GM12878 (cell line): Measurements from ENCODE around the gene NLRP14. TPM values are rescaled to one million over a fixed set of nuclear protein-coding genes. Genes with fewer than 3 reads are reported as not detected.

Experiments used
- ATAC-seq: fragments of 200-7000 bp; cut with Tn5 transposase; 3 replicates; pipeline ENCODE4 v1.9.1; 2020; ENCODE audit warnings: mild to moderate bottlenecking, moderate library complexity
- BruUV-seq: library from RNA; stranded (reverse); fragments of 400-500 nt; replicated peaks from 2 replicates; lab custom pipeline; 2021; lab: Mats Ljungman, UMichigan
- CTCF ChIA-PET: fragments of 300-600 bp; sonication (Branson Sonifier 250); formaldehyde crosslinking; extraction: SDS; loops from one replicate; lab custom pipeline; 2021; ENCODE audit warnings: inconsistent platforms; lab: Yijun Ruan, JAX
- POLR2A ChIA-PET: fragments of 350-600 bp; formaldehyde crosslinking; extraction: SDS; loops from one replicate; lab custom pipeline; 2021; ENCODE audit warnings: inconsistent platforms; lab: Charles Lee
- RAD21 ChIA-PET: fragments of 300-600 bp; sonication (Branson Sonifier 250); formaldehyde crosslinking; loops from one replicate; lab custom pipeline; 2023; ENCODE audit warnings: antibody characterized with exemption; ENCODE audit not compliant: unreplicated experiment; lab: Charles Lee
- SMC1A ChIA-PET: fragments of 300-600 bp; sonication (Branson Sonifier 250); formaldehyde crosslinking; loops from one replicate; lab custom pipeline; 2023; ENCODE audit not compliant: unreplicated experiment, uncharacterized antibody; lab: Charles Lee
- DNase-seq: peaks from one replicate; pipeline ENCODE4 v3.0.0-alpha.2; 2011; ENCODE audit warnings: low read depth, low spot score
- FAIRE-seq: peaks from 3 replicates; lab custom pipeline; 2011; peaks lifted over from hg19 to GRCh38; lab: Jason Lieb, UNC
- H2AFZ ChIP-seq: 2 replicates; pipeline ENCODE4 v1.6.0; 2011; ENCODE audit warnings: low read depth, low read length, control low read depth; ENCODE audit not compliant: control insufficient read depth
- H3K27ac ChIP-seq: 2 replicates; pipeline ENCODE4 v1.5.1; 2011; ENCODE audit warnings: control low read depth; ENCODE audit not compliant: control insufficient read depth, insufficient read depth
- H3K27me3 ChIP-seq, 2 experiments: replicated peaks in 1 of 2; 2 replicates each; pipeline versions ENCODE4 v1.6.0 to v1.6.1; 2011; ENCODE audit warnings: low read length in 1 of 2; ENCODE audit not compliant: control insufficient read depth in 2 of 2, insufficient read depth in 2 of 2
- H3K36me3 ChIP-seq, 2 experiments: 2 replicates each; pipeline ENCODE4 v1.5.1; 2011; ENCODE audit warnings: low read length in 1 of 2; ENCODE audit not compliant: control insufficient read depth in 2 of 2, insufficient read depth in 2 of 2
- H3K4me1 ChIP-seq: 2 replicates; pipeline ENCODE4 v1.6.1; 2011; ENCODE audit warnings: mild to moderate bottlenecking, low read length, moderate library complexity, mixed read lengths; ENCODE audit not compliant: control insufficient read depth, insufficient read depth
- H3K4me2 ChIP-seq: 2 replicates; pipeline ENCODE4 v1.6.0; 2011; ENCODE audit warnings: control low read depth; ENCODE audit not compliant: control insufficient read depth, insufficient read depth
- H3K4me3 ChIP-seq: fragments of 200-600 bp; sonication (generic); 2 replicates; pipeline ENCODE4 v1.5.1; 2016
- H3K79me2 ChIP-seq: 2 replicates; pipeline ENCODE4 v1.6.0; 2011; ENCODE audit warnings: low read length; ENCODE audit not compliant: control insufficient read depth, insufficient read depth
- H3K9ac ChIP-seq: 2 replicates; pipeline ENCODE4 v1.8.0; 2011; ENCODE audit warnings: low read length, control low read depth, mixed read lengths; ENCODE audit not compliant: control insufficient read depth, insufficient read depth
- H3K9me3 ChIP-seq: replicated peaks from 3 replicates; pipeline ENCODE4 v1.5.1; 2011; ENCODE audit warnings: mild to moderate bottlenecking, low read length; ENCODE audit not compliant: control insufficient read depth, insufficient read depth
- H4K20me1 ChIP-seq: 2 replicates; pipeline ENCODE4 v1.6.0; 2011; ENCODE audit not compliant: control insufficient read depth, insufficient read depth
- BMI1 ChIP-seq: fragments of 450-650 bp; IDR thresholded peaks from 2 replicates; pipeline ENCODE4 v1.6.1; 2016; ENCODE audit warnings: mild to moderate bottlenecking, moderate library complexity, borderline replicate concordance
- CBFB ChIP-seq: IDR thresholded peaks from 2 replicates; pipeline ENCODE4 v1.6.1; 2016; ENCODE audit warnings: antibody characterized with exemption, low read depth
- EZH2 ChIP-seq: IDR thresholded peaks from 2 replicates; pipeline ENCODE4 v1.6.1; 2012; ENCODE audit warnings: low read depth, mild to moderate bottlenecking, control low read depth, inconsistent platforms, low read length, borderline replicate concordance; ENCODE audit not compliant: control insufficient read depth
- FOS ChIP-seq: IDR thresholded peaks from 3 replicates; pipeline ENCODE4 v1.6.1; 2011; ENCODE audit warnings: borderline replicate concordance; ENCODE audit not compliant: insufficient read length; ENCODE audit errors: extremely low read depth
- NR2F1 ChIP-seq: fragments of 450-650 bp; conservative IDR thresholded peaks from 2 replicates; pipeline ENCODE4 v1.6.1; 2017; ENCODE audit warnings: mild to moderate bottlenecking
- NRF1 ChIP-seq: conservative IDR thresholded peaks from 2 replicates; pipeline ENCODE4 v1.6.1; 2011; ENCODE audit warnings: mild to moderate bottlenecking, low read depth, low read length, improper control_type of control experiment
- PAX8 ChIP-seq: fragments of 450-650 bp; IDR thresholded peaks from 2 replicates; pipeline ENCODE4 v1.6.1; 2017; ENCODE audit warnings: mild to moderate bottlenecking, moderate library complexity
- REST ChIP-seq: IDR thresholded peaks from 2 replicates; pipeline ENCODE4 v1.6.1; 2012; ENCODE audit warnings: mild to moderate bottlenecking, low read depth, low read length
- SMC3 ChIP-seq: IDR thresholded peaks from 2 replicates; pipeline ENCODE4 v1.6.1; 2011; ENCODE audit warnings: low read length, improper control_type of control experiment, borderline replicate concordance
- YY1 ChIP-seq: IDR thresholded peaks from 2 replicates; pipeline ENCODE4 v1.6.1; 2011; ENCODE audit warnings: low read depth, mild to moderate bottlenecking, low read length
- ZNF217 ChIP-seq: fragments of 450-650 bp; IDR thresholded peaks from 2 replicates; pipeline ENCODE4 v1.6.1; 2017; ENCODE audit warnings: antibody characterized with exemption, mild to moderate bottlenecking
- ZZZ3 ChIP-seq: IDR thresholded peaks from 2 replicates; pipeline ENCODE4 v1.6.1; 2011; ENCODE audit warnings: low read depth; ENCODE audit not compliant: control insufficient read depth, insufficient read length
- WGBS: methylation state at CpG from one replicate; pipeline ENCODE4 v1.1.6; 2016; ENCODE audit warnings: low lambda C conversion rate; ENCODE audit not compliant: insufficient replicate concordance, insufficient coverage; ENCODE audit errors: missing lambda C conversion rate; 5-methylcytosine and 5-hydroxymethylcytosine counted together
- in situ Hi-C: fragments of 300-500 bp; cut with MboI; formaldehyde crosslinking; loops from 9 replicates; pipeline ENCODE4 v1.14.3; 2018; ENCODE audit warnings: mixed read lengths
- intact Hi-C: fragments of 100-400 bp; cut with micrococcal nuclease; formaldehyde crosslinking; loops from one replicate; pipeline ENCODE4 v1.14.2; 2022; ENCODE audit not compliant: unreplicated experiment
- polyA plus RNA-seq, 11 experiments: library from polyadenylated mRNA; depleted of rRNA in 4 of 11; unstranded in 6 of 11; stranded (reverse) in 5 of 11; fragments of >200 nt; fragmentation: Nextera tagmentation in 4 of 11; fragmentation: Illumina TruSeq in 1 of 11; extraction: Ambion mirVana in 4 of 11; extraction: Trizol in 1 of 11; gene quantifications; 1 replicate in 1 of 11; 2 replicates in 10 of 11; pipeline versions ENCODE4 v1.2.1 to v1.2.3, GENCODE V29; 2011 to 2016; ENCODE audit warnings: inconsistent platforms in 2 of 11, missing spikeins in 2 of 11, low read depth in 1 of 11
- total RNA-seq, 4 experiments: library from RNA; depleted of rRNA in 3 of 4; stranded (reverse); fragments of >200 nt in 3 of 4; fragmentation: Illumina TruSeq in 1 of 4; extraction: Trizol in 1 of 4; gene quantifications; 2 replicates each; pipeline versions ENCODE4 v1.2.1 to v1.2.3, GENCODE V29; 2013 to 2021
- TF ChIP-seq, protein P1 (sequence below): fragments of 450-650 bp; formaldehyde crosslinking; IDR thresholded peaks from 2 replicates; pipeline ENCODE4 v1.4.0; 2022; ENCODE audit warnings: mild to moderate bottlenecking, moderate library complexity
- TF ChIP-seq, protein P2 (sequence below): fragments of 450-650 bp; IDR thresholded peaks from 2 replicates; pipeline ENCODE4 v1.6.1; 2017; ENCODE audit warnings: borderline replicate concordance

The NLRP14 gene
- total and polyA plus RNA-seq, 10 of the 15 experiments (the other 5 are each of a cell fraction or from before 2014, with no cell fraction given), result 0.02 to 0.12 (median 0.04) TPM; not detected in 3

- intact Hi-C loops (no loop called here), in situ Hi-C loops (no loop called here)
- no peaks in the 10 kb centered on the region for H3K79me2 ChIP-seq
- POLR2A ChIA-PET, result no interaction called here
- H3K9ac ChIP-seq, result no peak overlapping the region
- no peaks in the 10 kb centered on the region for H4K20me1 ChIP-seq
- no peaks in the 10 kb centered on the region for H3K36me3 ChIP-seq
- WGBS, result 0% methylated on average over 1 of the region's 1 CpG
- SMC1A ChIA-PET, result no interaction called here
- ATAC-seq (no peak), FAIRE-seq (no peak), DNase-seq (no peak)
- H3K4me2 ChIP-seq, result no peak overlapping the region
- TF ChIP-seq REST (no peak), CBFB (no peak), PAX8 (no peak), ZNF217 (no peak), YY1 (no peak), NR2F1 (no peak), ZZZ3 (no peak), SMC3 (no peak), FOS (no peak), BMI1 (no peak), EZH2 (no peak), NRF1 (no peak)
- TF ChIP-seq, protein P1, sequence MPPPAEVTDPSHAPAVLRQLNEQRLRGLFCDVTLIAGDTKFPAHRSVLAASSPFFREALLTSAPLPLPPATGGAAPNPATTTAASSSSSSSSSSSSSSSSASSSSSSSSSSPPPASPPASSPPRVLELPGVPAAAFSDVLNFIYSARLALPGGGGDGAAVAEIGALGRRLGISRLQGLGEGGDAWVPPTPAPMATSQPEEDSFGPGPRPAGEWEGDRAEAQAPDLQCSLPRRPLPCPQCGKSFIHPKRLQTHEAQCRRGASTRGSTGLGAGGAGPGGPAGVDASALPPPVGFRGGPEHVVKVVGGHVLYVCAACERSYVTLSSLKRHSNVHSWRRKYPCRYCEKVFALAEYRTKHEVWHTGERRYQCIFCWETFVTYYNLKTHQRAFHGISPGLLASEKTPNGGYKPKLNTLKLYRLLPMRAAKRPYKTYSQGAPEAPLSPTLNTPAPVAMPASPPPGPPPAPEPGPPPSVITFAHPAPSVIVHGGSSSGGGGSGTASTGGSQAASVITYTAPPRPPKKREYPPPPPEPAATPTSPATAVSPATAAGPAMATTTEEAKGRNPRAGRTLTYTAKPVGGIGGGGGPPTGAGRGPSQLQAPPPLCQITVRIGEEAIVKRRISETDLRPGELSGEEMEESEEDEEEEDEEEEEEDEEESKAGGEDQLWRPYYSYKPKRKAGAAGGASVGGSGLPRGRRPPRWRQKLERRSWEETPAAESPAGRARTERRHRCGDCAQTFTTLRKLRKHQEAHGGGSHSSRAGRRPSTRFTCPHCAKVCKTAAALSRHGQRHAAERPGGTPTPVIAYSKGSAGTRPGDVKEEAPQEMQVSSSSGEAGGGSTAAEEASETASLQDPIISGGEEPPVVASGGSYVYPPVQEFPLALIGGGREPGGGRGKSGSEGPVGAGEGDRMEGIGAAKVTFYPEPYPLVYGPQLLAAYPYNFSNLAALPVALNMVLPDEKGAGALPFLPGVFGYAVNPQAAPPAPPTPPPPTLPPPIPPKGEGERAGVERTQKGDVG, result no peak
- TF ChIP-seq, protein P2, sequence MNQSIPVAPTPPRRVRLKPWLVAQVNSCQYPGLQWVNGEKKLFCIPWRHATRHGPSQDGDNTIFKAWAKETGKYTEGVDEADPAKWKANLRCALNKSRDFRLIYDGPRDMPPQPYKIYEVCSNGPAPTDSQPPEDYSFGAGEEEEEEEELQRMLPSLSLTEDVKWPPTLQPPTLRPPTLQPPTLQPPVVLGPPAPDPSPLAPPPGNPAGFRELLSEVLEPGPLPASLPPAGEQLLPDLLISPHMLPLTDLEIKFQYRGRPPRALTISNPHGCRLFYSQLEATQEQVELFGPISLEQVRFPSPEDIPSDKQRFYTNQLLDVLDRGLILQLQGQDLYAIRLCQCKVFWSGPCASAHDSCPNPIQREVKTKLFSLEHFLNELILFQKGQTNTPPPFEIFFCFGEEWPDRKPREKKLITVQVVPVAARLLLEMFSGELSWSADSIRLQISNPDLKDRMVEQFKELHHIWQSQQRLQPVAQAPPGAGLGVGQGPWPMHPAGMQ, result no peak
- H3K27ac ChIP-seq, result no peak overlapping the region
- no TSS peak for BruUV-seq
- no peaks in the 10 kb centered on the region; a peak in 1 of 4 replicates for H3K27me3 ChIP-seq
- no peaks in the 10 kb centered on the region for H3K9me3 ChIP-seq
- H3K4me3 ChIP-seq, result no peak overlapping the region
- CTCF ChIA-PET, result no interaction called here
- no peaks in the 10 kb centered on the region for H3K4me1 ChIP-seq
- no peak overlapping the region for H2AFZ ChIP-seq
- RAD21 ChIA-PET, result no interaction called here
These were observed 12.4 kb downstream of the NLRP14 start for GRCh38 chr11:7032692-7033091.
